ENCODE data around the gene C16orf54. TPM values are rescaled to one million over a fixed set of nuclear protein-coding genes. Genes with fewer than 3 reads are reported as not detected.
"Not testable (repeated sequence)": the region's sequence is repeated elsewhere in the genome, so short reads cannot be mapped to it uniquely, and the experiment has no call there.

Gene C16orf54
- polyA plus RNA-seq, 3 donors = 0.14 to 0.29 (median 0.26) TPM

DNA sequence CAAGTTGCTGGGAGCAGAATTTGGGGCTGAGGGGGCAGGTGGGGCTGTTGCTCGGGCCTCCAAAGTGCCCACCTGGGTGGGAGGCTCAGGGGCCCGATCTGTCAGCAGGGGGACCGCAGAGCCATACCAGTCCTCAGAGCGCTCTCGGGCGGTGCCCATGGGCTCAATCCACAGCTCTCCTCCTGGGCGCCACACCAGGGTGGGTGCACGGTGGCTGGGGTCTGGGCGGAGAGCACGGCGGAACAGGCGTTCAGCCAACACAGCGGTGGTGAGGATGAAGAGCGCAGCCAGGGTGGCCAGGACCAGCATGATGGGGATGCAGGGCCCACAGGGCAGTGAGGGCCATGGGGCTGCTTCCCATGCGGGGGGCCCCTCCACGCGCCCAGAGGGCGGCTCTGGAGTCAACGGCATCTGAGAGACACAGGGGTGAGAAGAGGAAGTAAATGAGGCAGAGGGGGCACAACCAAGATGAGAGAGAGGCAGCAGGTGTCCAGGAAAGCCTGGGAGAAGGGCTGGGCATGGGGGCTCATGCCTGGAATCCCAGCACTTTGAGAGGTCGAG is 1.2 kb downstream of the C16orf54 start:
- DNase-seq (ENCODE audit: extremely low read depth in 1 of 11, low read depth in 9 of 11, low spot score in 4 of 11) = no peak

DNA sequence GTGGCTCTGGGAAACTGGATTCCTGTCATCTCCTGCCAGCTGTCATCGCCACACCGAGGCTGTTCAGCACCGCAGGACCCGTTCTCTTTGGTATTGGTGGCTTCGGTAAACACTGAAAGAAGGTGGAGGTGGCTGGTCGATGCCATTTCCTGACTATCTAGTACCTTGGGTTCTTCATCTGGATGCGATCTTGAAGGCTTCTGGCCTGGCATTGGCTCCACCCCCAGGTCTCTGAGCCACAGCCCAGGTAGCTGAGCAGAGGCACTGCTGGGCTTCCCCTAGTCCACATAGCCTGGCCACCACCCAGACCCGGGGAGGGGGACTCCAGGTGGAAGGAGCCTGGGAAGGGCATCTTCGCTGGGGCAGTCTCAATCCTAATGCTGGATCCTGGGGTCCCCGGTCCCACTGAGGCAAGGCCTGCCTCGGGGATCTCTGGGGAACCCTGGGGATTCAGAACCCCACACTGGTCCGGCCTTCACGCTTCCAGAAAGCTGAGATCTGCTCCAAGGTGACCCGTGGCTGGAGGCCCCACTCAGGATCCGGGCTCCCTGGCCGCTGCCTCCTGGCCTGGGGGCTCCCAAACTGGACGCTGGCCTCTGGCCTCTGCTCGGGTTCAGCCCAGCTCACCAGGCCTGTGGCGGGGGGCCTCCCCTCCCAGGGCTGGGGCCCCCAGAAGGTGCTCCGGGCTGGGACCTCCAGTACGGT is 1.8 kb downstream of the C16orf54 start:
- no peak for DNase-seq (ENCODE audit: extremely low read depth in 1 of 11, low read depth in 9 of 11, low spot score in 4 of 11)

- no peak for DNase-seq (ENCODE audit: extremely low read depth in 1 of 11, low read depth in 9 of 11, low spot score in 4 of 11)
Observed at GRCh38 chr16:29743475-29743826, 2.3 kb downstream of the C16orf54 start.

DNA sequence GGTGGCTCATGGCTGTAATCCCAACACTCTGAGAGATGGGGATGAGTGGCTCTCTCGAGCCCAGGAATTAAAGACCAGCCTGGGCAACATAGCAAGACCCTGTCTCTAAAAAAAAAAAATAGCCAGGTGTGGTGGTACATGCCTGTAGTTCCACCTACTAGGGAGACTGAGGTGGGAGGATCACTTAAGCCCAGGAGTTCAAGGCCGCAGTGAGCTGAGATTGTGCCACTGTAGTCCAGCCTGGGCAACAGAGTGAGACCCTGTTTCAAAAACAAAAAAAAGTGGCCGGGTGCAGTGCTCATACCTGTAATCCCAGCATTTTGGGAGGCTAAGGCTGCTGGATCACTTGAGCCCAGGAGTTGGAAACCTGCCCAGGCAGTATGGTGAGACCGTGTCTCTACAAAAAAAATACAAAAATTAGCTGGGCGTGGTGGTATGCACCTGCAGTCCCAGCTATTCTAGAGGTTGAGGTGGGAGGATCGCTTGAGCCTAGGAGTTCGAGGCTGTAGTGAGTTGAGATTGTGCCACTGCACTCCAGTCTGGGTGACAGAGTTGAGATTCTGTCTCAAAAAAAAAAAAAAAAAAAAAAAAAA is 3.0 kb downstream of the C16orf54 start:
- DNase-seq (ENCODE audit: extremely low read depth in 1 of 11, low read depth in 9 of 11, low spot score in 4 of 11) = no peak

DNA sequence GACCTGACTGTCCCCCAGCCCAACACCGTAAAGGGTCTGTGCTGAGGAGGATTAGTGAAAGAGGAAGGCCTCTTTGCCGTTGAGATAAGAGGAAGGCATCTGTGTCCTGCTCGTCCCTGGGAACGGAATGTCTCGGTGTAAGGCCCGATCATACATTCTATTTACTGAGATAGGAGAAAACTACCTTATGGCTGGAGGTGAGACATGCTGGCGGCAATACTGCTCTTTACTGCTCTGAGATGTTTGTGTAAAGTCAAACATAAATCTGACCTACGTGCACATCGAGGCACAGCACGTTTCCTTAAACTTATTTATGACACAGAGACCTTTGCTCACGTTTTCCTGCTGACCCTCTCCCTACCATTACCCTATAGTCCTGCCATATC is 5.2 kb downstream of the C16orf54 start:
- not testable (repeated sequence) for DNase-seq (ENCODE audit: extremely low read depth in 1 of 11, low read depth in 9 of 11, low spot score in 4 of 11)

DNA sequence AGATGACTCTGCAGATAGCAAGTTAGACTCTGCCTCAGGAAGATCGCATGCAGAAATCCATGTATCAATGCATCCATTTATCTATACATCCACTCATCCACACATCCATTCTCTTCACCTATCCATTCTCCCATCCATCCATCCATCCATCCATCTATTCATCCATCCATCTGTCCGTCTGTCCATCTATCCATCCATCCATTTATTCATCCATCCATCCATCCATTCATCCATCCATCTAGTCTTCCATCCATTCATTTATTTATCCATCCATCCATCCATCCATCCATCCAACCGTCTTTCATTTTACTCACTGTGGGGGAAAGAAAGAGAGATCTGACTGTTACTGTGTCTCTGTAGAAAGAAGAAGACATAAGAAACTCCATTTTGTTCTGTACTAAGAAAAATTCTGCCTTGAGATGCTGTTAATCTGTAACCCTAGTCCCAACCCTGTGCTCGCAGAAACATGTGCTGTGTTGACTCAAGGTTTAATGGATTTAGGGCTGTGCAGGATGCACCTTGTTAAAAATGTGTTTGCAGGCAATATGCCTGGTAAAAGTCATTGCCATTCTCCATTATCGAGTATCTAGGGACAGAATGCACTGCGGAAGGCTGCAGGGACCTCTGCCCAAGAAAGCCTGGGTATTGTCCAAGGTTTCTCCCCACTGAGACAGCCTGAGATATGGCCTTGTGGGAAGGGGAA is 5.7 kb downstream of the C16orf54 start:
- DNase-seq (ENCODE audit: extremely low read depth in 1 of 11, low read depth in 9 of 11, low spot score in 4 of 11) = not testable (repeated sequence)

DNA sequence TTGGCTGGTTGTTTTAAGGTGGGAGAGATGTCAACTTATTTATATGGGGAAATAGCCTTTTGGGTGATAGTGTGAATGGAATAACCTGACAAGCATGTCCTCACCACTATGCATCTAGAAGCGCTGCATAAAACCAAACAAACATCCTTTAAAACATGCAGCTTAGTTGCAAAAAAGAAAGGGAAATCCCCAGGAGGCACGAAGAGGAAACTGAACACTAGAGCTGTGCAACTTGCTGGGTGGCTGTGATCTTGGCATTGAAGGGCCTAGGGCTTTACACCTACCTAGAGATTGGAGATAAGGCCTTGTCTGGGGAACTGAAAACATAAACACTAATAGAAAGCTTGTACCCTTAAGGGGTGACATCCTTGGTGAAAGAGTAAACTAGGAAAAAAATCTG is 7.3 kb downstream of the C16orf54 start:
- DNase-seq (ENCODE audit: extremely low read depth in 1 of 11, low read depth in 9 of 11, low spot score in 4 of 11) = no peak

GRCh38 chr16:29737713-29738112 is 8.1 kb downstream of the C16orf54 start:
- no peak for DNase-seq (ENCODE audit: extremely low read depth in 1 of 11, low read depth in 9 of 11, low spot score in 4 of 11)

- no peak for DNase-seq (ENCODE audit: extremely low read depth in 1 of 11, low read depth in 9 of 11, low spot score in 4 of 11)
Observed at GRCh38 chr16:29736764-29737163, 9.0 kb downstream of the C16orf54 start.

GRCh38 chr16:29736112-29736511 is 9.7 kb downstream of the C16orf54 start:
- DNase-seq (ENCODE audit: extremely low read depth in 1 of 11, low read depth in 9 of 11, low spot score in 4 of 11) = no peak

DNA sequence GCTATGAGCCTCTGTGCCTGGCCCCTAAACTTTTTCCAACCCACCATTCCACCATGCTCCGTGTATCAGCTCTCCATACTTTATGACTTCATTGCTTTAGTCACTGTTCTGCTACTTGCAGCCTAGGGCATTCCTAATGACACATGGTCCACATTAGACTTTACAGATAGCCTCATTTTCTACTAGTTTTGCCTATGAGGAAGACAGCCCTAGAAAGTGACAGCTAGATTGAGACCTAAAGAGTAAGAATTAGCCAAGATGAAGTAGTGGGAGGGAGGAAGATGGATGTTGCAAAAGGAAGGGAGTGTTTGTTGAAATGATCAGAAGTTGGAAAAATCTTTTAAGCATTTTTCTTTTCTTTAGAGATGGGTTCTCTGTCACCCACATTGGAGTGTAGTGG is 11.0 kb downstream of the C16orf54 start:
- no peak for DNase-seq (ENCODE audit: extremely low read depth in 1 of 11, low read depth in 9 of 11, low spot score in 4 of 11)

DNA sequence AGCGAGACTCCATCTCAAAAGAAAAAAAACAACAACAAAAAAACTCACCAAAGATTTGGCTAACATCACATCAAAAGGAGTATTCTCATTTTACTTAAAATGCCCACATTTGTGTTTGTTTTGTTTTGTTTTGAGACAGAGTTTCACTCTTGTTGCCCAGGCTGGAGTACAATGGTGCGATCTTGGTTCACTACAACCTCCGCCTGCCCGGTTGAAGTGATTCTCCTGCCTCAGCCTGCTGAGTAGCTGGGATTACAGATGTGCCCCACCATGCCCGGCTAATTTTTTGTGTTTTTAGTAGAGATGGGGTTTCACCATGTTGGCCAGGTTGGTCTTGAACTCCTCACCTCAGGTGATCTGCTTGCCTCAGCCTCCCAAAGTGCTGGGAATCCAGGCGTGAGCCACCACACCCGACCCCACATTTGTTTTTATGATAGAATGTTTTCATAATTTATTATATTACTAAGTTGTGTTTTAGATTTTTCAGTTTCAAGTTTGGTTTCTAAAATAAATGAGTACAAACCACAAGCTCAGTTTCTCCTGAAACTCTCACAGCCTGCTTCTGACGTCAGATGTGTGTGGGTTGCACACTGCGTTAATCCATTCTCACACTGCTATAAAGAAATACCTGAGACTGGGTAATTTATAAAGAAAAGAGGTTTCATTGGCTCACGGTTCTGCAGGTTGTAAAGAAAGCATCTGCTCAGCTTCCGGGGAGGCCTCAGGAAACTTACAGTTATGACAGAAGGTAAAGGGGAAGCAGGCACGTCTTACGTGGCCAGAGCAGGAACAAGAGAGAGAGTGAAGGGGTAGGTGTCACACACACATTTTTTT is 13.8 kb downstream of the C16orf54 start:
- DNase-seq (ENCODE audit: extremely low read depth in 1 of 11, low read depth in 9 of 11, low spot score in 4 of 11) = not testable (repeated sequence)

DNA sequence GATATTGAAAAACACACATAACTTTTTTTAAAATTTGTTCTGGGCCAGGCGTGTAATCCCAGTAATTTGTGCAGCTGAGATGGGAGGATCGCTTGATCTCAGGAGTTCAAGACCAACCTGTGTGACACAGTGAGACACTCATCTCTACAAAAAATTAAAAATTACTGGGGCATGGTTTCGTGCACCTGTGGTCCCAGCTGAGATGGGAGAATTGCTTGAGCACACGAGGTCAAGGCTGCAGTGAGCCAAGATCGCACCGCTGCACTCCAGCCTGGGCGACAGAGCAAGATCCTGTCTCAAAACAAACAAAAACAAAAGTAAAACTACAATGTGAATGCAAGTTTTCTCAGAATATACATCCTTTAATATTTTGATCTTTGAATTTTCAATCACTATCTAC is 15.1 kb downstream of the C16orf54 start:
- no peak for DNase-seq (ENCODE audit: extremely low read depth in 1 of 11, low read depth in 9 of 11, low spot score in 4 of 11)

- peak in 3 of 11 donors; percentile 27 to 35 (median 32) for DNase-seq (ENCODE audit: extremely low read depth in 1 of 11, low read depth in 9 of 11, low spot score in 4 of 11)
Observed at GRCh38 chr16:29729116-29729521, 16.7 kb downstream of the C16orf54 start.

DNA sequence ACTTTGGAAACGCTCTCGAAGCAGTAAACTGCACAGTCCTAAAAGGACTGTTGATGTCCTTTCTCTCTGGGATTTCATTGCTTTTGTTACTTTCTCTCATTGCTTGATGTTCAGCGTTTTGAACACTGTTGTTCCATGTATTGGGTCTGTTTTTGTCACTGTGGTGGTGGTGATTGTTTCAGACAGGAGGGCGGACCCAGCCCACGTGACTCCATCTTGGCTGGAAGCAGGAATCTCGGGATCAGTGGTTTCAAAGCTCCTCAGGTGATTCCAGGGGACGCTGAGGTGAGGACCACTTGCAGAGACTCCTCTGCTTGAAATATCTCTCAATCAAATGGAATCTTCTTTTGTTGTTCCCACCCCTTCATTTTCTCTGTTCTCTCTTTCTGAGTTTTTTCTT is 18.3 kb downstream of the C16orf54 start:
- no peak for DNase-seq (ENCODE audit: extremely low read depth in 1 of 11, low read depth in 9 of 11, low spot score in 4 of 11)

- no peak for DNase-seq (ENCODE audit: extremely low read depth in 1 of 11, low read depth in 9 of 11, low spot score in 4 of 11)
Observed at GRCh38 chr16:29726845-29727377, 18.9 kb downstream of the C16orf54 start.

- DNase-seq (ENCODE audit: extremely low read depth in 1 of 11, low read depth in 9 of 11, low spot score in 4 of 11) = peak in 8 of 11 donors; percentile 45 to 68 (median 56)
Observed at GRCh38 chr16:29721167-29721879, 24.5 kb downstream of the C16orf54 start.

DNA sequence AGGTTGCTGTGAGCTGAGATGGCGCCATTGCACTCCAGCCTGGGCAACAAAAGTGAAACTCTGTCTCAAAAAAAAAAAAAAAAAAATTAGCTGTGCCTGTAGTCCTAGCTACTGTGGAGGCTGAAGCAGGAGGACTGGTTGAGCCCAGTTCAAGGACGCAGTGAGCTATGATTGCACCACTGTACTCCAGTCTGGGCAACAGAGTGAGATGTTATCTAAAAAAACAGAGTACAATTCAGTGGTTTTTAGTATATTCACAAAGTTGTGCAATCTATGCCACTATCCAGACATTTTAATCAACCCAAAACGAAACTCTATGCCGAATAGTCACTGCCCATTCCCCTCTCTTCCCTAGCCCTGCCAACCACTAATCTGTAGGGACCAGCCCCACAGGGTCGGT is 25.1 kb downstream of the C16orf54 start:
- no peak for DNase-seq (ENCODE audit: extremely low read depth in 1 of 11, low read depth in 9 of 11, low spot score in 4 of 11)

Measured in renal cortex interstitium (tissue), 11 donors.